ENCODE measurements around the gene EEF1AKMT4.

Gene EEF1AKMT4

GRCh38 chr3:184249412-184250166 is at the start of gene EEF1AKMT4:
TSS of gene EEF1AKMT4 (plus strand) at chr3:184249672. CDS start at chr3:184249695, 23 bp downstream.
- peak; percentile 88 to 90 for DNase-seq (ENCODE audit: low read depth in 2 of 2)

GRCh38 chr3:184200825-184201224 is 48.6 kb upstream of the EEF1AKMT4 start:
- DNase-seq (ENCODE audit: low read depth in 2 of 2), result no peak

GRCh38 chr3:184203526-184203925 is 45.9 kb upstream of the EEF1AKMT4 start:
- no peak for DNase-seq (ENCODE audit: low read depth in 2 of 2)

GRCh38 chr3:184209146-184209923 is 40.1 kb upstream of the EEF1AKMT4 start:
- no peak for DNase-seq (ENCODE audit: low read depth in 2 of 2)

- DNase-seq (ENCODE audit: low read depth in 2 of 2), result no peak
These were observed 38.2 kb upstream of the EEF1AKMT4 start for GRCh38 chr3:184211297-184211696.

- DNase-seq (ENCODE audit: low read depth in 2 of 2), result no peak
These were observed 37.8 kb upstream of the EEF1AKMT4 start for GRCh38 chr3:184211718-184212117.

- no peak for DNase-seq (ENCODE audit: low read depth in 2 of 2)
These were observed 30.7 kb upstream of the EEF1AKMT4 start for GRCh38 chr3:184218814-184219213.

GRCh38 chr3:184222521-184222920 is 27.0 kb upstream of the EEF1AKMT4 start:
- DNase-seq (ENCODE audit: low read depth in 2 of 2), result no peak

GRCh38 chr3:184223946-184224345 is 25.5 kb upstream of the EEF1AKMT4 start:
- DNase-seq (ENCODE audit: low read depth in 2 of 2), result no peak

GRCh38 chr3:184227481-184227935 is 22.0 kb upstream of the EEF1AKMT4 start:
- DNase-seq (ENCODE audit: low read depth in 2 of 2), result peak; percentile 39 to 43

- DNase-seq (ENCODE audit: low read depth in 2 of 2), result no peak
These were observed 20.9 kb upstream of the EEF1AKMT4 start for GRCh38 chr3:184228376-184229137.

GRCh38 chr3:184229394-184230080 is 19.9 kb upstream of the EEF1AKMT4 start, which contains the start of gene VWA5B2:
TSS of gene VWA5B2 (plus strand) at chr3:184229585. CDS start at chr3:184230529, 944 bp downstream.
- peak; percentile 50 to 64 for DNase-seq (ENCODE audit: low read depth in 2 of 2)

- DNase-seq (ENCODE audit: low read depth in 2 of 2), result no peak
These were observed 19.3 kb upstream of the EEF1AKMT4 start for GRCh38 chr3:184230081-184230602.

GRCh38 chr3:184230603-184231528 is 18.6 kb upstream of the EEF1AKMT4 start:
- no peak for DNase-seq (ENCODE audit: low read depth in 2 of 2)

GRCh38 chr3:184231671-184232070 is 17.8 kb upstream of the EEF1AKMT4 start:
- no peak for DNase-seq (ENCODE audit: low read depth in 2 of 2)

GRCh38 chr3:184233127-184233843 is 16.2 kb upstream of the EEF1AKMT4 start:
- no peak for DNase-seq (ENCODE audit: low read depth in 2 of 2)

- DNase-seq (ENCODE audit: low read depth in 2 of 2), result no peak
These were observed 15.2 kb upstream of the EEF1AKMT4 start for GRCh38 chr3:184234224-184234623.

- DNase-seq (ENCODE audit: low read depth in 2 of 2), result no peak
These were observed 14.6 kb upstream of the EEF1AKMT4 start for GRCh38 chr3:184234671-184235380.

Measured in stimulated activated CD4-positive, alpha-beta T cell treated with anti-CD3 and anti-CD28 coated beads, Interleukin-1b, Interleukin-23, amount 100 ng/mL, for 4 hours (primary cell).